H1 (cell line): Measurements from ENCODE around the gene MAGI1. TPM values are rescaled to one million over a fixed set of nuclear protein-coding genes. Genes with fewer than 3 reads are reported as not detected.

Experiments used
- CTCF ChIA-PET: fragments of 300-600 bp; sonication (Branson Sonifier 250); formaldehyde crosslinking; loops from one replicate; lab custom pipeline; 2021; ENCODE audit not compliant: partially characterized antibody; lab: Charles Lee
- POLR2A ChIA-PET: fragments of 300-600 bp; sonication (Branson Sonifier 250); formaldehyde crosslinking; loops from one replicate; lab custom pipeline; 2021; ENCODE audit warnings: inconsistent platforms; ENCODE audit not compliant: partially characterized antibody; lab: Charles Lee
- DNase-seq, 2 experiments: peaks; one replicate each; pipeline versions ENCODE4 v3.0.0 to v3.0.0-alpha.2; 2010 to 2022; ENCODE audit warnings: low spot score in 2 of 2, low read depth in 1 of 2, mixed read lengths in 1 of 2
- FAIRE-seq: peaks from 2 replicates; lab custom pipeline; 2011; peaks lifted over from hg19 to GRCh38; lab: Jason Lieb, UNC
- H2AFZ ChIP-seq: 2 replicates; pipeline ENCODE4 v1.8.1; 2012; ENCODE audit warnings: low read length, inconsistent platforms
- H2AK5ac ChIP-seq: 2 replicates; pipeline ENCODE4 v1.6.1; 2013; ENCODE audit warnings: low read depth, low read length
- H2BK120ac ChIP-seq: replicated peaks from 2 replicates; pipeline ENCODE3; 2013; ENCODE audit warnings: low read depth, low read length, inconsistent platforms
- H2BK12ac ChIP-seq: 2 replicates; pipeline ENCODE4 v1.6.1; 2013; ENCODE audit warnings: low read depth, low read length
- H2BK15ac ChIP-seq: 2 replicates; pipeline ENCODE4 v1.6.1; 2013; ENCODE audit warnings: low read length
- H2BK20ac ChIP-seq: 2 replicates; pipeline ENCODE4 v1.6.1; 2013; ENCODE audit warnings: low read length
- H2BK5ac ChIP-seq: 2 replicates; pipeline ENCODE4 v1.6.1; 2013; ENCODE audit warnings: low read depth, low read length
- H3K14ac ChIP-seq: 2 replicates; pipeline ENCODE4 v1.6.1; 2013; ENCODE audit warnings: inconsistent platforms; ENCODE audit not compliant: insufficient read length
- H3K18ac ChIP-seq: 2 replicates; pipeline ENCODE4 v1.6.1; 2013; ENCODE audit warnings: low read length; ENCODE audit errors: extremely low read depth
- H3K23ac ChIP-seq: 2 replicates; pipeline ENCODE4 v1.6.1; 2013; ENCODE audit warnings: inconsistent platforms; ENCODE audit not compliant: insufficient read length
- H3K23me2 ChIP-seq: 2 replicates; pipeline ENCODE4 v1.6.1; 2013; ENCODE audit warnings: low read depth, low read length
- H3K27ac ChIP-seq: 2 replicates; pipeline ENCODE4 v1.6.1; 2011; ENCODE audit warnings: low read depth, low read length, inconsistent platforms
- H3K27me3 ChIP-seq, 4 experiments: replicated peaks in 1 of 4; 1 replicate in 1 of 4; 2 replicates in 3 of 4; pipeline versions ENCODE4 v1.6.1 to v1.8.1; 2011 to 2013; ENCODE audit warnings: low read length in 3 of 4, mild to moderate bottlenecking in 3 of 4, inconsistent platforms in 2 of 4, mixed read lengths in 2 of 4, moderate library complexity in 1 of 4; ENCODE audit not compliant: control insufficient read depth in 3 of 4, insufficient read depth in 3 of 4; ENCODE audit errors: extremely low read depth in 1 of 4
- H3K36me3 ChIP-seq, 4 experiments: 2 replicates each; pipeline versions ENCODE4 v1.6.1 to v1.8.1; 2011 to 2013; ENCODE audit warnings: mild to moderate bottlenecking in 4 of 4, low read length in 3 of 4, moderate library complexity in 2 of 4, control low read depth in 1 of 4, inconsistent platforms in 1 of 4; ENCODE audit not compliant: insufficient read depth in 4 of 4, control insufficient read depth in 2 of 4
- H3K4ac ChIP-seq: replicated peaks from 2 replicates; pipeline ENCODE3; 2013; ENCODE audit warnings: low read length, low read depth, mixed read lengths, inconsistent platforms; ENCODE audit not compliant: insufficient read length
- H3K4me1 ChIP-seq, 4 experiments: replicated peaks in 1 of 4; 1 replicate in 1 of 4; 2 replicates in 3 of 4; pipeline versions ENCODE4 v1.6.1 to v1.8.1; 2011 to 2013; ENCODE audit warnings: low read length in 3 of 4, inconsistent platforms in 2 of 4, mixed read lengths in 1 of 4; ENCODE audit not compliant: insufficient read depth in 4 of 4, control insufficient read depth in 3 of 4
- H3K4me2 ChIP-seq, 2 experiments: 2 replicates each; pipeline versions ENCODE4 v1.6.1 to v1.8.1; 2011 to 2013; ENCODE audit warnings: low read depth in 2 of 2, low read length in 2 of 2, control low read depth in 1 of 2, inconsistent platforms in 1 of 2, mild to moderate bottlenecking in 1 of 2; ENCODE audit not compliant: insufficient read depth in 1 of 2
- H3K4me3 ChIP-seq, 4 experiments: fragments of 200-600, 300-600 bp in 1 of 4; sonication (generic), shearing (Covaris generic), sonication (Bioruptor Twin) in 1 of 4; 2 replicates each; pipeline versions ENCODE4 v1.5.1 to v1.8.1; 2011 to 2016; ENCODE audit warnings: low read length in 4 of 4, low read depth in 3 of 4, control low read depth in 2 of 4, inconsistent platforms in 2 of 4, mild to moderate bottlenecking in 2 of 4, mixed read lengths in 1 of 4, moderate library complexity in 1 of 4; ENCODE audit not compliant: insufficient read depth in 2 of 4; ENCODE audit errors: extremely low read depth in 1 of 4
- H3K56ac ChIP-seq: replicated peaks from 2 replicates; pipeline ENCODE3; 2013; ENCODE audit warnings: low read depth, mild to moderate bottlenecking, mixed read lengths, low read length, inconsistent platforms; ENCODE audit not compliant: insufficient read length
- H3K79me1 ChIP-seq: 2 replicates; pipeline ENCODE4 v1.6.1; 2013; ENCODE audit warnings: low read depth, low read length, control low read depth
- H3K79me2 ChIP-seq, 2 experiments: 2 replicates each; pipeline versions ENCODE4 v1.6.1 to v1.8.1; 2012 to 2013; ENCODE audit warnings: low read length in 2 of 2, mild to moderate bottlenecking in 2 of 2, inconsistent platforms in 1 of 2; ENCODE audit not compliant: insufficient read depth in 2 of 2, control insufficient read depth in 1 of 2
- H3K9ac ChIP-seq, 4 experiments: replicated peaks in 1 of 4; 1 replicate in 1 of 4; 2 replicates in 3 of 4; pipeline versions ENCODE4 v1.6.1 to v1.8.1; 2011 to 2013; ENCODE audit warnings: low read depth in 3 of 4, low read length in 3 of 4, control low read depth in 2 of 4, mild to moderate bottlenecking in 2 of 4, moderate library complexity in 2 of 4, inconsistent platforms in 1 of 4; ENCODE audit errors: extremely low read depth in 1 of 4
- H3K9me3 ChIP-seq, 2 experiments: 2 replicates each; pipeline versions ENCODE4 v1.6.1 to v1.8.1; 2012 to 2013; ENCODE audit warnings: mild to moderate bottlenecking in 2 of 2, moderate library complexity in 2 of 2, control low read depth in 1 of 2, inconsistent platforms in 1 of 2, low read depth in 1 of 2, low read length in 1 of 2, mixed read lengths in 1 of 2; ENCODE audit not compliant: insufficient read depth in 2 of 2
- H4K20me1 ChIP-seq, 2 experiments: replicated peaks in 1 of 2; 2 replicates each; pipeline versions ENCODE3 to v1.8.1; 2011 to 2013; ENCODE audit warnings: inconsistent platforms in 2 of 2, low read length in 2 of 2, mild to moderate bottlenecking in 1 of 2; ENCODE audit not compliant: insufficient read depth in 2 of 2, control insufficient read depth in 1 of 2
- H4K5ac ChIP-seq: 2 replicates; pipeline ENCODE4 v1.6.1; 2013; ENCODE audit warnings: low read length, low read depth, mixed read lengths, inconsistent platforms; ENCODE audit not compliant: insufficient read length
- H4K8ac ChIP-seq: 2 replicates; pipeline ENCODE4 v1.8.0; 2013; ENCODE audit warnings: mild to moderate bottlenecking, moderate library complexity, low read length, inconsistent platforms; ENCODE audit not compliant: insufficient read depth; ENCODE audit errors: extremely low read depth
- H4K91ac ChIP-seq: replicated peaks from 2 replicates; pipeline ENCODE3; 2013; ENCODE audit warnings: low read length, mixed read lengths, inconsistent platforms; ENCODE audit not compliant: insufficient read length
- CTBP2 ChIP-seq: IDR thresholded peaks from 2 replicates; pipeline ENCODE4 v1.7.0; 2011; ENCODE audit warnings: borderline replicate concordance, mild to moderate bottlenecking, moderate library complexity, mixed read lengths, low read length; ENCODE audit not compliant: insufficient read depth, insufficient read length
- CTCF ChIP-seq, 3 experiments: IDR thresholded peaks; 1 replicate in 2 of 3; 2 replicates in 1 of 3; pipeline versions ENCODE4 v1.5.1 to v1.6.1; 2011; ENCODE audit warnings: low read length in 3 of 3, mild to moderate bottlenecking in 3 of 3, inconsistent platforms in 2 of 3, low read depth in 1 of 3, moderate library complexity in 1 of 3; ENCODE audit not compliant: insufficient read depth in 1 of 3; ENCODE audit errors: control extremely low read depth in 1 of 3
- HDAC2 ChIP-seq, 2 experiments: fragments of 300-600 bp in 1 of 2; sonication (generic) in 1 of 2; IDR thresholded peaks; 2 replicates each; pipeline ENCODE4 v1.6.1; 2011 to 2012; ENCODE audit warnings: low read depth in 2 of 2, low read length in 2 of 2, mild to moderate bottlenecking in 2 of 2, moderate library complexity in 2 of 2, borderline replicate concordance in 1 of 2, inconsistent platforms in 1 of 2
- JUND ChIP-seq: IDR thresholded peaks from 2 replicates; pipeline ENCODE4 v1.6.1; 2011; ENCODE audit warnings: mild to moderate bottlenecking, improper control_type of control experiment, low read length
- KDM4A ChIP-seq: IDR thresholded peaks from one replicate; pipeline ENCODE4 v1.7.1; 2012; ENCODE audit warnings: low read depth, mild to moderate bottlenecking, moderate library complexity, low read length, inconsistent platforms; ENCODE audit not compliant: severe bottlenecking
- RAD21 ChIP-seq, 2 experiments: IDR thresholded peaks in 1 of 2; conservative IDR thresholded peaks in 1 of 2; 2 replicates each; pipeline ENCODE4 v1.6.1; 2011; ENCODE audit warnings: low read depth in 2 of 2, low read length in 2 of 2, improper control_type of control experiment in 1 of 2, inconsistent platforms in 1 of 2, mild to moderate bottlenecking in 1 of 2, moderate library complexity in 1 of 2
- RBBP5 ChIP-seq: IDR thresholded peaks from 2 replicates; pipeline ENCODE4 v1.7.1; 2012; ENCODE audit warnings: low read depth, mild to moderate bottlenecking, inconsistent platforms, low read length, moderate library complexity, borderline replicate concordance
- RXRA ChIP-seq: IDR thresholded peaks from 2 replicates; pipeline ENCODE4 v1.6.1; 2011; ENCODE audit warnings: low read depth, mild to moderate bottlenecking, low read length, moderate library complexity; ENCODE audit not compliant: insufficient read depth
- SIN3A ChIP-seq, 2 experiments: IDR thresholded peaks in 1 of 2; conservative IDR thresholded peaks in 1 of 2; 2 replicates each; pipeline ENCODE4 v1.6.1; 2011 to 2012; ENCODE audit warnings: low read length in 2 of 2, improper control_type of control experiment in 1 of 2, low read depth in 1 of 2, mild to moderate bottlenecking in 1 of 2
- SIX5 ChIP-seq: IDR thresholded peaks from 2 replicates; pipeline ENCODE4 v1.6.1; 2011; ENCODE audit warnings: mild to moderate bottlenecking, low read depth, low read length
- WGBS, 2 experiments: shearing (Covaris generic) in 1 of 2; methylation state at CpG; one replicate each; pipeline versions ENCODE4 v1.1.6 to v1.1.7; 2013 to 2015; ENCODE audit warnings: low lambda C conversion rate in 2 of 2, mixed read lengths in 2 of 2, inconsistent platforms in 1 of 2, low coverage in 1 of 2, missing lambda C conversion rate in 1 of 2; ENCODE audit not compliant: insufficient replicate concordance in 2 of 2, insufficient coverage in 1 of 2, insufficient read length in 1 of 2; ENCODE audit errors: extremely low coverage in 1 of 2, missing lambda C conversion rate in 1 of 2; 5-methylcytosine and 5-hydroxymethylcytosine counted together
- polyA plus RNA-seq, 7 experiments: library from polyadenylated mRNA; depleted of rRNA in 3 of 7; stranded (reverse) in 5 of 7; unstranded in 2 of 7; fragments of >200 nt in 5 of 7; fragments of 200-250 nt in 2 of 7; gene quantifications; 1 replicate in 5 of 7; 2 replicates in 1 of 7; 4 replicates in 1 of 7; pipeline versions ENCODE4 v1.2.1 to v1.2.3, GENCODE V29; 2011 to 2013; ENCODE audit warnings: missing spikeins in 2 of 7, mixed read lengths in 2 of 7
- total RNA-seq: library from RNA; stranded (reverse); fragmentation: NEBNext Ultra II Directional; extraction: Animal tissue kit (Norgen Biotek cat#: 25700); gene quantifications from 2 replicates; pipeline ENCODE4 v1.2.1, GENCODE V29; 2021

Gene MAGI1
- total and polyA plus RNA-seq, 2 of the 8 experiments (the other 6 are each of a cell fraction or from before 2014, with no cell fraction given) = 19.8 to 78.0 TPM

GRCh38 chr3:65425880-65426279 lies 612.8 kb downstream of the MAGI1 start:
- H3K9ac ChIP-seq = no peak overlapping the region
- H3K79me2 ChIP-seq = no peaks in the 10 kb centered on the region
- FAIRE-seq = no peak
- H2AFZ ChIP-seq = no peak overlapping the region
- H3K4me1 ChIP-seq = no peaks in the 10 kb centered on the region
- ChIA-PET POLR2A (no interaction called here), CTCF (interaction anchor here (0.6 to 5.3 kb wide), 17 partner anchors 9 to 799 kb away, joined by 3 to 29 read pairs (median 4); no protein-coding TSS in a partner anchor)
- no peak overlapping the region for H4K5ac ChIP-seq
- H3K14ac ChIP-seq = no peak overlapping the region
- H2BK15ac ChIP-seq = no peak overlapping the region
- no peak overlapping the region for H2BK20ac ChIP-seq
- H3K4me3 ChIP-seq = no peak overlapping the region
- H3K18ac ChIP-seq = no peak overlapping the region
- no peaks in the 10 kb centered on the region for H3K79me1 ChIP-seq
- no peak overlapping the region for H3K4me2 ChIP-seq
- no peaks in the 10 kb centered on the region for H4K20me1 ChIP-seq
- H3K27ac ChIP-seq = no peak overlapping the region
- H2BK5ac ChIP-seq = no peak overlapping the region
- no peak overlapping the region for H4K91ac ChIP-seq
- no peak for DNase-seq
- no peak overlapping the region for H3K23ac ChIP-seq
- 80% methylated on average over 3 of the region's 3 CpGs; no CpG with 5 or more reads in 1 of the 2 experiments for WGBS, 2 experiments
- H3K9me3 ChIP-seq = no peaks in the 10 kb centered on the region
- no peak overlapping the region for H4K8ac ChIP-seq
- H3K56ac ChIP-seq = no peak overlapping the region
- H2AK5ac ChIP-seq = no peak overlapping the region
- H3K36me3 ChIP-seq = peaks cover 8 to 36% (median 21%) of the 10 kb centered on the region in 4 experiments; a peak in 6 of 8 replicates
- no peak overlapping the region for H2BK12ac ChIP-seq
- no peak overlapping the region for H2BK120ac ChIP-seq
- H3K23me2 ChIP-seq = no peaks in the 10 kb centered on the region
- no peak overlapping the region for H3K4ac ChIP-seq
- H3K27me3 ChIP-seq = no peaks in the 10 kb centered on the region
- peak; percentile 42 to 55; a peak in 3 of 4 replicates for TF ChIP-seq RAD21 (IDR thresholded peaks at IDR 0.05 in 1 of 2, conservative IDR thresholded peaks at IDR 0.05 in 1 of 2; ENCODE audit: low read depth in 2 of 2, low read length in 2 of 2)
- peak in 2 of 3 experiments; percentile 30 to 52; a peak in 2 of 4 replicates for TF ChIP-seq CTCF (IDR thresholded peaks at IDR 0.05; ENCODE audit: control extremely low read depth in 1 of 3, insufficient read depth in 1 of 3, low read depth in 1 of 3, low read length in 3 of 3)
- no peak for TF ChIP-seq CTBP2
- TF ChIP-seq RXRA = no peak
- no peak for TF ChIP-seq KDM4A
- TF ChIP-seq SIN3A (conservative IDR thresholded peaks at IDR 0.05 in 1 of 2, IDR thresholded peaks at IDR 0.05 in 1 of 2; ENCODE audit: low read depth in 1 of 2, low read length in 2 of 2) = no peak
- no peak for TF ChIP-seq SIX5
- TF ChIP-seq JUND = no peak
- TF ChIP-seq RBBP5 = no peak
- TF ChIP-seq HDAC2 (IDR thresholded peaks at IDR 0.05; ENCODE audit: borderline replicate concordance in 1 of 2, low read depth in 2 of 2, low read length in 2 of 2) = no peak
